ENCODE measurements around the gene ATF6.
A peak's percentile ranks its signal among the peaks of the same experiment; 100 is the strongest.
"Not testable (repeated sequence)": the region's sequence is repeated elsewhere in the genome, so short reads cannot be mapped to it uniquely, and the experiment has no call there.

ATF6 gene

GRCh38 chr1:161722406-161722805 is 43.7 kb upstream of the ATF6 start:
- H3K9ac ChIP-seq (ENCODE audit: insufficient read length, low read depth) = no peak overlapping the region
- H3K9me3 ChIP-seq (ENCODE audit: insufficient read depth, low read length) = no peaks in the 10 kb centered on the region
- no peak for DNase-seq (ENCODE audit: low read depth, low spot score)
- no peak for TF ChIP-seq YY1 (IDR thresholded peaks at IDR 0.05; ENCODE audit: insufficient read depth, insufficient read length)
- TF ChIP-seq ZNF274 (IDR thresholded peaks at IDR 0.05; ENCODE audit: low read depth, low read length) = no peak
- TF ChIP-seq SUZ12 (IDR thresholded peaks at IDR 0.05; ENCODE audit: extremely low read depth, insufficient read depth, insufficient read length) = no peak
- H3K36me3 ChIP-seq (ENCODE audit: insufficient read depth, insufficient read length, low read length) = no peaks in the 10 kb centered on the region
- peaks cover 44% of the 10 kb centered on the region for H3K27me3 ChIP-seq (ENCODE audit: insufficient read depth, insufficient read length)
- no peak overlapping the region for H3K4me3 ChIP-seq (ENCODE audit: insufficient read length, low read depth)
- peaks cover 6% of the 10 kb centered on the region for H3K4me1 ChIP-seq (ENCODE audit: insufficient read depth, insufficient read length)

GRCh38 chr1:161723459-161724141 is 42.5 kb upstream of the ATF6 start:
- H3K4me3 ChIP-seq (ENCODE audit: insufficient read length, low read depth) = no peak overlapping the region
- TF ChIP-seq ZNF274 (IDR thresholded peaks at IDR 0.05; ENCODE audit: low read depth, low read length) (no peak), SUZ12 (IDR thresholded peaks at IDR 0.05; ENCODE audit: extremely low read depth, insufficient read depth, insufficient read length) (no peak), YY1 (IDR thresholded peaks at IDR 0.05; ENCODE audit: insufficient read depth, insufficient read length) (no peak)
- no peak for DNase-seq (ENCODE audit: low read depth, low spot score)
- no peak overlapping the region for H3K9ac ChIP-seq (ENCODE audit: insufficient read length, low read depth)
- peaks cover 6% of the 10 kb centered on the region for H3K4me1 ChIP-seq (ENCODE audit: insufficient read depth, insufficient read length)
- peaks cover 51% of the 10 kb centered on the region for H3K27me3 ChIP-seq (ENCODE audit: insufficient read depth, insufficient read length)
- no peaks in the 10 kb centered on the region for H3K36me3 ChIP-seq (ENCODE audit: insufficient read depth, insufficient read length, low read length)
- no peaks in the 10 kb centered on the region for H3K9me3 ChIP-seq (ENCODE audit: insufficient read depth, low read length)

DNA sequence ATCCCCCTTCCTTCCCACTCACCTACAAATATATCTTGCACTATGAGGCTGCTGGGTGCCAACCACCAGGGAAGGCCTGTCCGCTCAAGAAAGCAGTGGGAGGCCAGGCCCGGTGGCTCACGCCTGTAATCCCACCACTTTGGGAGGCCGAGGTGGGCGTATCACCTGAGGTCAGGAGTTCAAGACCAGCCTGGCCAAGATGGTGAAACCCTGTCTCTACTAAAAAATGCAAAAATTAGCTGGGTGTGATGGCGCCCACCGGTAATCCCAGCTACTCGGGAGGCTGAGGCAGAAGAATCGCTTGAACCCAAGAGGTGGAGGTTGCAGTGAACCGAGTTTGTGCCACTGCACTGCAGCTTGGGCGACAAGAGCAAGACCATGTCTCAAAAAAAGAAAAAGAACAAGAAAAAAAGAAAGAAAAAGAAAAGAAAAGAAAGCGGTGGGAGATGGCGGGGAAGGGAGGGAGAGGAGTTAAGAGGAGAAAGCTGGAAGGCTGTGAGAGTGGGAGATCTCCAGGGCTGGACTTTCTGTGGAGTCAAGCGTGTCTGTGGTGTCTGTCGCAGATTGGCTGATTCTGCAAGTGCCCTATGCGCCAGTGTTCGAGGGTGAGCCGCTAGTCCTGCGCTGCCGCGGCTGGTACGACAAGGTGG is 40.7 kb upstream of the ATF6 start:
- H3K36me3 ChIP-seq (ENCODE audit: insufficient read depth, insufficient read length, low read length); H3K9me3 ChIP-seq (ENCODE audit: insufficient read depth, low read length); DNase-seq (ENCODE audit: low read depth, low spot score); H3K4me1 ChIP-seq (ENCODE audit: insufficient read depth, insufficient read length): not testable (repeated sequence)
- Histone ChIP-seq H3K27me3 (ENCODE audit: insufficient read depth, insufficient read length) (peaks cover 58% of the 10 kb centered on the region), H3K4me3 (ENCODE audit: insufficient read length, low read depth) (peak overlapping the region; percentile 97), H3K9ac (ENCODE audit: insufficient read length, low read depth) (peak overlapping the region; percentile 95)

GRCh38 chr1:161725908-161726472 is 40.1 kb upstream of the ATF6 start:
- Histone ChIP-seq H3K9ac (ENCODE audit: insufficient read length, low read depth) (peak overlapping the region; percentile 95), H3K27me3 (ENCODE audit: insufficient read depth, insufficient read length) (peaks cover 58% of the 10 kb centered on the region), H3K4me3 (ENCODE audit: insufficient read length, low read depth) (peak overlapping the region; percentile 97), H3K36me3 (ENCODE audit: insufficient read depth, insufficient read length, low read length) (no peaks in the 10 kb centered on the region), H3K9me3 (ENCODE audit: insufficient read depth, low read length) (no peaks in the 10 kb centered on the region), H3K4me1 (ENCODE audit: insufficient read depth, insufficient read length) (peaks cover 6% of the 10 kb centered on the region)
- TF ChIP-seq SUZ12 (IDR thresholded peaks at IDR 0.05; ENCODE audit: extremely low read depth, insufficient read depth, insufficient read length) (peak; percentile 13), ZNF274 (IDR thresholded peaks at IDR 0.05; ENCODE audit: low read depth, low read length) (no peak)
- DNase-seq (ENCODE audit: low read depth, low spot score) = peak; percentile 36

DNA sequence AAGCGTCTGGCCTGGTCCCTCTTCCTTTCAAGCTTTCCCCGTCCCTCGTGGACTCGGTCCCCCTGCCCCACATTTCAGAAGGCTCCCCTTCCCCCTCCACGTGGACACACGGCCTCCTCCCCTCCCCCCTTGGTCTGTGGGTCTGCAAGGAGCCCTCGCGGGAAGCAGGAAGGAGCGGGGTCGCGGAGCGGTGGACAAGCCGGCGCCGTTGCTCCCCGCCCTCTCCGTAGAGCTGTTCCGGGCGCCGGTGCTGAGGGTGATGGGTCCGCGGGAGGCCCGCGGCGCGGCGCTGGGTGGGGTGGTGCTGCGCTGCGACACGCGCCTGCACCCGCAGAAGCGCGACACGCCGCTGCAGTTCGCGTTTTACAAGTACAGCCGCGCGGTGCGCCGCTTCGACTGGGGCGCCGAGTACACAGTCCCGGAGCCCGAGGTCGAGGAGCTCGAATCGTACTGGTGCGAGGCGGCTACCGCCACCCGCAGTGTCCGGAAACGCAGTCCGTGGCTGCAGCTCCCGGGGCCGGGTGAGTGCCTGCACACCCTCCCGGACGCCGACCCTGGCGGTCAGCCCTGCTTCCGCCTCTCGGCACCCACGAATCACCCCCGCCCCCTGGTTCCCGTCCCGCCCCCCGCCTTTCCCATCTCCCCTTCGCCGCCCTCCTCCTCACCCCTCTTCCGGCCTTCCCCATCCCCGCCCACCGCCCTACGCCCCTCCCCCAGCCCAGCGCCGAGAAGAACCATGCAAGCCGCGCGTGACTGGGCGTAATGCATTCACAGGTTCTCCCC is 39.5 kb upstream of the ATF6 start:
- Histone ChIP-seq H3K36me3 (ENCODE audit: insufficient read depth, insufficient read length, low read length) (no peaks in the 10 kb centered on the region), H3K9me3 (ENCODE audit: insufficient read depth, low read length) (no peaks in the 10 kb centered on the region), H3K4me3 (ENCODE audit: insufficient read length, low read depth) (peak overlapping the region; percentile 97), H3K27me3 (ENCODE audit: insufficient read depth, insufficient read length) (peaks cover 60% of the 10 kb centered on the region), H3K9ac (ENCODE audit: insufficient read length, low read depth) (peak overlapping the region; percentile 95), H3K4me1 (ENCODE audit: insufficient read depth, insufficient read length) (peaks cover 6% of the 10 kb centered on the region)
- TF ChIP-seq SUZ12 (IDR thresholded peaks at IDR 0.05; ENCODE audit: extremely low read depth, insufficient read depth, insufficient read length) (no peak), ZNF274 (IDR thresholded peaks at IDR 0.05; ENCODE audit: low read depth, low read length) (no peak), YY1 (IDR thresholded peaks at IDR 0.05; ENCODE audit: insufficient read depth, insufficient read length) (no peak)
- DNase-seq (ENCODE audit: low read depth, low spot score) = peak; percentile 77

GRCh38 chr1:161727256-161727924 is 38.7 kb upstream of the ATF6 start:
- Histone ChIP-seq H3K36me3 (ENCODE audit: insufficient read depth, insufficient read length, low read length) (no peaks in the 10 kb centered on the region), H3K4me3 (ENCODE audit: insufficient read length, low read depth) (peak overlapping the region; percentile 91), H3K9ac (ENCODE audit: insufficient read length, low read depth) (peak overlapping the region; percentile 95), H3K9me3 (ENCODE audit: insufficient read depth, low read length) (no peaks in the 10 kb centered on the region), H3K27me3 (ENCODE audit: insufficient read depth, insufficient read length) (peaks cover 57% of the 10 kb centered on the region), H3K4me1 (ENCODE audit: insufficient read depth, insufficient read length) (peaks cover 6% of the 10 kb centered on the region)
- TF ChIP-seq ZNF274 (IDR thresholded peaks at IDR 0.05; ENCODE audit: low read depth, low read length) = no peak
- TF ChIP-seq SUZ12 (IDR thresholded peaks at IDR 0.05; ENCODE audit: extremely low read depth, insufficient read depth, insufficient read length) = no peak
- TF ChIP-seq YY1 (IDR thresholded peaks at IDR 0.05; ENCODE audit: insufficient read depth, insufficient read length) = no peak
- no peak for DNase-seq (ENCODE audit: low read depth, low spot score)
